22Rv1 (cell line): ENCODE results near the gene MTHFD1L.

Source experiments
- ZFX ChIP-seq: fragments of 450-650 bp; IDR thresholded peaks from 2 replicates; pipeline ENCODE4 v1.6.1; 2017; ENCODE audit warnings: antibody characterized with exemption, borderline replicate concordance
- TF ChIP-seq, protein P1 (sequence below): fragments of 450-650 bp; IDR thresholded peaks from 2 replicates; pipeline ENCODE4 v1.5.1; 2017; ENCODE audit warnings: mild to moderate bottlenecking

DNA sequence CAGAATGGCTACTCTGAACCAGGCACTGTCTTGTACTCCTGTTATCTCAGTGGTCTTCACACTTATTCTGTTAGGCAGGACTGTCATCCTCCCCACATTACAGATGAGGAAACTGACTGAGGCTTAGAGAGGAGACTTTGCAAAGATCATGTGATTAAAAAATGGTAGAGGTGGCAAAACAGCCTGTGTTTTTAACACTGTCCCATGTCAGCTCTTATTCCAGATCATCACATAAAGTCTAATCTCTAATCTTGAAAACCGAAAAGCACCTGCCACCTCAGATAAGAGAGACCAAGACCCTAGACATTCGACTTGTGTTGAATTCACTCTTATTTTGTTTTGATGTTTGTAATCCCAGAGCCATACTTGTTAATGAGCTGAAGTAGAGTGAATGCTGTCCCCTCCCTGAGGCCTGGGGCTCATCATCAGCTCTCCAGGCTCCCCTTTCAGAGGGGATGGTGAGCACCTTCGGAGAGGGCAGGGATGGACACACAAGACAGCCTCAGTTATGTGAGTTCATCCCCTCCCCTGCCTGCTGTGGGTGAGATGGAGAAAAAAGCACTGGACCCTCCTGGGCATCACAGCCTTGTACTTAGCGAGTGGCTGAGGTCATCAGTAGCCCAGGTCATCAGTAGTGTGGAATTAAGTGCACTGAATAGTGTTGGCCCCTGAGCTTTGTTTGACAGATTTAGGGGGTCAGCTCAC, 30.6 kb downstream of the MTHFD1L start:
- TF ChIP-seq, protein P1, sequence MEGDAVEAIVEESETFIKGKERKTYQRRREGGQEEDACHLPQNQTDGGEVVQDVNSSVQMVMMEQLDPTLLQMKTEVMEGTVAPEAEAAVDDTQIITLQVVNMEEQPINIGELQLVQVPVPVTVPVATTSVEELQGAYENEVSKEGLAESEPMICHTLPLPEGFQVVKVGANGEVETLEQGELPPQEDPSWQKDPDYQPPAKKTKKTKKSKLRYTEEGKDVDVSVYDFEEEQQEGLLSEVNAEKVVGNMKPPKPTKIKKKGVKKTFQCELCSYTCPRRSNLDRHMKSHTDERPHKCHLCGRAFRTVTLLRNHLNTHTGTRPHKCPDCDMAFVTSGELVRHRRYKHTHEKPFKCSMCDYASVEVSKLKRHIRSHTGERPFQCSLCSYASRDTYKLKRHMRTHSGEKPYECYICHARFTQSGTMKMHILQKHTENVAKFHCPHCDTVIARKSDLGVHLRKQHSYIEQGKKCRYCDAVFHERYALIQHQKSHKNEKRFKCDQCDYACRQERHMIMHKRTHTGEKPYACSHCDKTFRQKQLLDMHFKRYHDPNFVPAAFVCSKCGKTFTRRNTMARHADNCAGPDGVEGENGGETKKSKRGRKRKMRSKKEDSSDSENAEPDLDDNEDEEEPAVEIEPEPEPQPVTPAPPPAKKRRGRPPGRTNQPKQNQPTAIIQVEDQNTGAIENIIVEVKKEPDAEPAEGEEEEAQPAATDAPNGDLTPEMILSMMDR = no peak
- no peak for TF ChIP-seq ZFX
